Activated T-cell treated with anti-CD3 and anti-CD28 coated beads, Interleukin-2, amount 50 U/mL, for 4 hours (primary cell): ENCODE data around the gene SLC5A4. TPM values are rescaled to one million over a fixed set of nuclear protein-coding genes. Genes with fewer than 3 reads are reported as not detected.

Experiments
- ATAC-seq, 2 donors: fragments of 200-7000 bp; cut with Tn5 transposase; one replicate each; pipeline ENCODE4 v1.10.0; 2021
- DNase-seq: peaks from one replicate; pipeline ENCODE4 v3.0.0-alpha.2; 2020
- H3K27me3 Mint-ChIP-seq: one replicate; pipeline ENCODE4 v1.8.0; 2021; ENCODE audit warnings: low read depth, mixed read lengths
- H3K36me3 Mint-ChIP-seq: one replicate; pipeline ENCODE4 v1.8.0; 2022; ENCODE audit warnings: mixed read lengths; ENCODE audit not compliant: insufficient read depth
- H3K4me1 Mint-ChIP-seq: one replicate; pipeline ENCODE4 v1.8.0; 2021; ENCODE audit warnings: low read depth, mixed read lengths
- H3K4me3 Mint-ChIP-seq: one replicate; pipeline ENCODE4 v1.8.0; 2021; ENCODE audit warnings: mild to moderate bottlenecking, moderate library complexity, mixed read lengths
- H3K9me3 Mint-ChIP-seq: one replicate; pipeline ENCODE4 v1.8.0; 2021; ENCODE audit warnings: mixed read lengths
- total RNA-seq, 3 donors: library from RNA; stranded (reverse); gene quantifications; one replicate each; pipeline ENCODE4 v1.2.1, GENCODE V29; 2021

The SLC5A4 gene
- total RNA-seq, 3 donors from 2014 or later = not detected

DNA sequence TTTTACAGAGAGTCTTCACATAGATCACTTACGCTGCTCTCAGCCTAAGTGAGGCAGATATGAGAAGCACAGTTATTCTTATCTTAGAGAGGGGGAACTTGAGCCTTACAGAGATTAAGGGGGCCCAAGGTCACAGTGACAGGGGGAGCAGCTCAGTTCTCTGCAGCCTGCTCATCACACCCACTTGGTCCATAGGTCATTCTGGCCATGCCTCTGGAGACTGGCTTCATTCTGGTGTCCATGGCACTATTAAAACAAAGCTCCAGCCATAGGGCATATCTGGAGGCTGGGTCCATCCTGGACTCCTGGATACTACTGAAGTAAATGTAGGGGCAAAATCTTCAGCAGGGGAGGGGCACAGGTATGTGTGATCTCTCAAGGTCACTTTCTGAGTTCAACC is 5.9 kb downstream of the SLC5A4 start:
- DNase-seq = no peak
- no peak overlapping the region for H3K4me3 Mint-ChIP-seq
- ATAC-seq = no peak
- no peaks in the 10 kb centered on the region for H3K9me3 Mint-ChIP-seq
- H3K36me3 Mint-ChIP-seq = no peaks in the 10 kb centered on the region
- H3K27me3 Mint-ChIP-seq = peaks cover 21% of the 10 kb centered on the region
- H3K4me1 Mint-ChIP-seq = no peaks in the 10 kb centered on the region

DNA sequence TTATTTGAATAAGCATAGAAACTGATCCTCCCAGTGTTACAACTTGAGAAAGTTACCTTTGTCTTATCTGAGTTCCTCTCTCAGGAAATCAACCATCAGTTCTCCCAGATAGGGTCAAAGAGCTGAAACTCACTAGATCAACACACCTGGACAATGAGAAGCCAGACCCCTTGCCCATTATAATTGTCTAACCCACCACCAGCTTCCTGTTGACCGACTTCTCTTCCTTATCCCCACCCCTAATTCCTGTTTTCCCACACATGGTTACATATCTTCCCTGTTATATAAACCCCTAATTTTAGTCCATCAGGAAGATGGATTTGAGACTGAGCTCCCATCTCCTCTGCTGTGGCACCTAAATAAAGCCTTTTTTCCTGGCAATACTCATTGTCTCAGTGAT is 6.9 kb downstream of the SLC5A4 start:
- DNase-seq (no peak), ATAC-seq (no peak)
- H3K36me3 Mint-ChIP-seq = no peaks in the 10 kb centered on the region
- H3K4me3 Mint-ChIP-seq = no peak overlapping the region
- peaks cover 18% of the 10 kb centered on the region for H3K27me3 Mint-ChIP-seq
- no peaks in the 10 kb centered on the region for H3K9me3 Mint-ChIP-seq
- no peaks in the 10 kb centered on the region for H3K4me1 Mint-ChIP-seq

DNA sequence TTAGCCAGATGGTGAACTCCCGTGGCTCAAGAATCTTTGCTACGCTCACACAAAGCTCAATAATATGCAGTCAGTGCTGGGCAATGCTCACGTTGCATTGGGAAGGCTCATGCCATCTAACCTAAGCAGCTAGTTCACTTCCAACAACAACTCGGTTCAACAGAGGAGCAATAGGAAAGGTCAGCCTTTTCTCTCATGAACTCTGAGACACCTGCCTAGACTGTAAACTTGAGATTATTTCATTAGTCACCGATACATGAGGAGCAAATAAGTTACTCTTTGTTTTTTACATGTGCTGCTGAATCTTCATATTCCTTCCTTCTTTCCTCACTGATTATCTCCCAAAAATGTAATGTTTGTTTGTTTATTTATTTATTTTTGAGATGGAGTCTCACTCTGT is 9.0 kb downstream of the SLC5A4 start:
- Mint-ChIP-seq H3K36me3 (no peaks in the 10 kb centered on the region), H3K27me3 (peaks cover 15% of the 10 kb centered on the region), H3K9me3 (no peaks in the 10 kb centered on the region), H3K4me3 (no peak overlapping the region), H3K4me1 (no peaks in the 10 kb centered on the region)
- DNase-seq (no peak), ATAC-seq (no peak)

DNA sequence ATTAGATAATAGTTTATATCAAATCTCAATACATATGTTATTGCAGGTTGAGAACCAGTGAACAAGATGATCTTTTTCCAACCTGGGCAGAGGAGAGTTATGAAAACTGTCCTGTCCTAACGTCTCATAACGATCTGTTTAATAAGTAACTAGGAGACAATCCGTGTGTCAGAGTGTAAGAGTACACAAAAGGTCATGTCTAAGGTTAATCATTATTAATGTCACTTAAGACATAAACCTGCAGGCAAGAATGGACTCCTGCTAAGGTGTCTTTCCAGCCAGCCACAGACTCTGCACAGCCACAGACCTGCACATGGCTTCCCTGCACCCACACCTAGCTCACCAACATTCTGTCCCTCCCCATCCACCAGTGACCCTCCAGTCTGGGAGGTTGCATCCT is 10.1 kb downstream of the SLC5A4 start:
- no peaks in the 10 kb centered on the region for H3K9me3 Mint-ChIP-seq
- peaks cover 14% of the 10 kb centered on the region for H3K27me3 Mint-ChIP-seq
- H3K4me1 Mint-ChIP-seq = no peaks in the 10 kb centered on the region
- no peak for DNase-seq
- no peak for ATAC-seq
- H3K4me3 Mint-ChIP-seq = no peak overlapping the region
- no peaks in the 10 kb centered on the region for H3K36me3 Mint-ChIP-seq

DNA sequence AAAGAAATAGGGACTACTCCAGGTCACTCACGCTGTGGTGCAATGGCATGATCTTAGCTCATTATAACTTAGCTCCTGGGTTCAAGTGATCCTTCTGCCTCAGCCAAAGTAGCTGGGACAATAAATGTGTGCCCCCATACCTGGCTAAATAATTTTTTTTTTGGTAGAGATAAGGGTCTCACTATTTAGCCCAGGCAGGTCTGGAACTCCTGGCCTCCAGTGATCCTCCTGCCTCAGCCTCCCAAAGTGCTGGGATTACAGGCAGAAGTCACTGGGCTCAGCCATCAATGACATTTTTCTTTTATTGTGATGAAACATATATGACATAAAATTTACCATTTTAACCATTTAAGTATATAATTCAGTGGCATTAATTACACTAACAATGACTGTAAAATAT is 10.6 kb downstream of the SLC5A4 start:
- Mint-ChIP-seq H3K9me3 (no peaks in the 10 kb centered on the region), H3K4me3 (no peak overlapping the region), H3K27me3 (peaks cover 15% of the 10 kb centered on the region), H3K4me1 (no peaks in the 10 kb centered on the region), H3K36me3 (no peaks in the 10 kb centered on the region)
- DNase-seq (no peak), ATAC-seq (no peak)

DNA sequence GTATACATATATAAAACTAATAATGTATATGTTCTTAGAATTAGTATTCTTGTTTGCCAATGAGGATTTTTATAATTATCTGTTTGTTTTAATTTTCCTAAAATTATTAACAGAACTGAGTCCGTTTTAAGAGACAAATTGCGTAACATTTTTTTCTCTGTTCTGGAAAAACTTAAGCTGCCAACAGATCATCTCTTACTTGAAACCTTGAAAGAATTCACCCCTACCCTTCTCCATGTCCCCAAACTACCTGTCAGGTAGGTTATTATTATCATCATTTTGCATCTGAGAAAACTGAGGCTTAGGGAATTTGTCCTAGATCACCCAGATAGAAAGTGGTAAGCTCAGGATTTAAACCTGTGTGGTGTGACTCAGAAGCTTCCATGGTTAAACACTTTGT is 14.7 kb downstream of the SLC5A4 start:
- peaks cover 10% of the 10 kb centered on the region for H3K27me3 Mint-ChIP-seq
- H3K36me3 Mint-ChIP-seq = no peaks in the 10 kb centered on the region
- no peaks in the 10 kb centered on the region for H3K4me1 Mint-ChIP-seq
- no peak overlapping the region for H3K4me3 Mint-ChIP-seq
- ATAC-seq (no peak), DNase-seq (no peak)
- no peaks in the 10 kb centered on the region for H3K9me3 Mint-ChIP-seq

DNA sequence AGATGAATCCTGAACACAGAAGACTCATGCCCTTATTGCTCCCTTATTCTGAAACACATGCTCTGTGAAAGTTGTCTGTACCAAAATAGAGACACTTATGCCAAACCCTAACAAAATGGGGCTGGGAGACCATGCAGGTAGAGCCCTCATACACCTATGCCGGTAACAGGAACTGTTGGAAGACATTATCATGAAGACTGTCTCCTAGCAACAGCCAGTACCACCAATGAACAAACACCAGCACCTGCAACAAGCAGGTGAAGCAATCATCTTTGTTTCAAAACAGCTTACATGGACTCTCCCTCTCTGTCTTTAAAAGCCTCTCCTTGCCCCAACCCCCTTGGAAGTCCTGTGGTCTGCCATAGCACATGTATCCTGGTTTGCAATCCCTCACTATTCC is 17.2 kb downstream of the SLC5A4 start:
- H3K4me3 Mint-ChIP-seq = no peak overlapping the region
- DNase-seq (no peak), ATAC-seq (no peak)
- no peaks in the 10 kb centered on the region for H3K36me3 Mint-ChIP-seq
- no peaks in the 10 kb centered on the region for H3K4me1 Mint-ChIP-seq
- H3K9me3 Mint-ChIP-seq = no peaks in the 10 kb centered on the region
- peaks cover 30% of the 10 kb centered on the region for H3K27me3 Mint-ChIP-seq

DNA sequence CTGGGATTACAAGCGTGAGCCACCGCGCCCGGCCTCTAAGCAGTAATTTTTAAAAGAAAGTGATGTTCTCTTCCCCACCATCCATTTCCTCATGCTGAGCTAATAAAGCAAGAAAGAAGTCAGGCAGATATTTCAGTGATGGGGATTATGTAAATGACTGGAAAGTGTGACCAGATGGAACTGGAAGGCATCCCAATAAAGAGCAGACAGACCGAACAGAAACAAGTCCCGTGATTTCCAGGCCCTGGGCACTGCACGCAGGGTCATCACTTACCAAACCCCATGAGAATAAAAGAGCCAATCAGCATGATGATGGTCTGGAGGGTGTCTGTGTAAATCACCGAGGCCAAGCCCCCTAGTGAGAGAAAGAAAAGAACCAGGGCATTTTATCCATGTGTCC is 18.2 kb downstream of the SLC5A4 start:
- Mint-ChIP-seq H3K27me3 (peaks cover 30% of the 10 kb centered on the region), H3K36me3 (no peaks in the 10 kb centered on the region), H3K4me3 (no peak overlapping the region), H3K9me3 (no peaks in the 10 kb centered on the region), H3K4me1 (no peaks in the 10 kb centered on the region)
- no peak for ATAC-seq
- DNase-seq = no peak

DNA sequence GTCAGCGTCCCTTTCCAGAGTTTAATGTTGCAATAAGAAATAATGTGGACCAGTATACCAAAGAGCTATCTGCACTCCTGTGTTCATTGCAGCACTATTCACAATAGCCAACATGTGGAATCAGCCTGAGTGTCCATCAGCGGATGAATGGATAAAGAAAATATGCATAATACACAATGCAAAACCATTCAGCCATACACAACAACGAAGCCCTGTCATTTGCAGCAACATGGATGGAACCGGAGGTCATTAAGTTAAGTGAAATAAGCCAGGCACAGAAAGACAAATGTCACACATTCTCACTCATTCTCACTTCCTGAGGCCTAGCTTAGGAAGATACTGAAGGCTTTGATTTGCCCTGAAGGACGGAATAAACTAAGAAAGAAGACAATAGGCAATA is 22.1 kb downstream of the SLC5A4 start:
- H3K9me3 Mint-ChIP-seq = no peaks in the 10 kb centered on the region
- no peak overlapping the region for H3K4me3 Mint-ChIP-seq
- ATAC-seq (no peak), DNase-seq (no peak)
- H3K4me1 Mint-ChIP-seq = no peaks in the 10 kb centered on the region
- H3K27me3 Mint-ChIP-seq = peaks cover 31% of the 10 kb centered on the region
- H3K36me3 Mint-ChIP-seq = no peaks in the 10 kb centered on the region

DNA sequence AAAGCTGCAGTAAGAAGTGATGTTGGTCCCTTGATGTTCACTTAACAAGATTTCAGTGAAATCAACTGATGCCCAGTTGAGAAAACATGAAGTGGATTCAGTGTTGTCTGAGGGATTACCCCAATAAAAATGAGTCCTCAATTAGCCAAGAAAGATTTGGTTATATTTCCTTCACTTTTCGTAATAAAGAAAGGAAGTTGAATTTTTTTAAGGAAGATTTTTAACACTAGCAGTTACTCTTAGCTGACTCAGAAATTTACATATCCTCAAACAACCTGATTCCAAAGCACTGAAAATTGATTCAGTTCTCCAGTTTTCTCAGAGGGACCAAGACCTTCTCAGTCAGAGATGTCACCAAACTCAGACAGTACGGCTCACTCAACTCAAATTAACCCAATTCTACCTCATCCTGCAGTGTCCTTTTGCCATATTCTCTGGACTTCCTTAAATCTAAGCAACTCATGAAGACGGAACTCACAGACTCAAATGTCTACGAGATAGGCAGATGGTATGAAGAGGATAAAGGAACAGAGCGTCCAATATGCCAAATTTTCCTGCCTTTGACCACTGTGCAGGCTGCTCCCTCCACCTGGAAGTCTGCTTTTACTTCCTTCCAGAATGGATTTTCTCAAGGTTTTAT is 22.8 kb downstream of the SLC5A4 start:
- no peaks in the 10 kb centered on the region for H3K9me3 Mint-ChIP-seq
- no peaks in the 10 kb centered on the region for H3K36me3 Mint-ChIP-seq
- H3K4me3 Mint-ChIP-seq = no peak overlapping the region
- H3K27me3 Mint-ChIP-seq = peaks cover 30% of the 10 kb centered on the region
- H3K4me1 Mint-ChIP-seq = no peaks in the 10 kb centered on the region
- DNase-seq (no peak), ATAC-seq (no peak)

DNA sequence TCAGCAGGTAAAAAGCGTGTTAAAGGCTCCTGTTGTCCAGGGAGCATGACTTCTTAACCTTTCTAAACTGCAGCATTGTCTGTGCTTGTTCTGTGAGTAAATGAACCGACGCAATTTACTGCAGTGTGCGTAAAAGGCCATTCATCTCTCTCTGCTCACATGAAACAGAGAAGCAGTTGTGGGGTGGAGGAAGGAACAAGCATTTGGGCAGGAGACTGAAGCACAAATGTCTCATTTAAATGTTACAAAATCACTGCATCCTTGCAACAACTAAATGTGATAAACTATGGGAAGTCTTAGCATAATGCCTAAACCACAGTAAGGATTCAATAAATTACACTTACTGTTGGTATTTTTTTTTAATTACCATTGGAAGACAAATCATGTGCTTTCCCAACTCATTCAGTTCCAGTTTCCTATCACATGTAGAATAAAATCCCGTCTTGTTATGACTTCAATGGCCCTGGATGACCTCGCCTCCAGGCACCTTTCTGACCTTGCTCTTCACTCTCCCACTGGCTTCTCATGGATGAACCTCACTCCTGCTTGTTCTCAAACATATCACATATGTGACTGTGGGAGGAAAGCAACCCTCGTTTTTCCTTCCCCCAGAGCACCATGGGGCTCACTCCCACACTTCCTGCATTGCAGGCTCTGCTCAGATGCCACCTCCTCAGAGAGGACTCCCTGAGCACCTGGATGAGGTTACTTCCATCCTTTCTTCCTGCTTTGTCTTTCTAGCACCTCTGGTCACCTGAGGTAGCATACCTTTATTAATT is 28.6 kb downstream of the SLC5A4 start:
- Mint-ChIP-seq H3K4me3 (no peak overlapping the region), H3K36me3 (no peaks in the 10 kb centered on the region), H3K9me3 (no peaks in the 10 kb centered on the region), H3K27me3 (peaks cover 18% of the 10 kb centered on the region), H3K4me1 (no peaks in the 10 kb centered on the region)
- no peak for DNase-seq
- ATAC-seq = no peak

DNA sequence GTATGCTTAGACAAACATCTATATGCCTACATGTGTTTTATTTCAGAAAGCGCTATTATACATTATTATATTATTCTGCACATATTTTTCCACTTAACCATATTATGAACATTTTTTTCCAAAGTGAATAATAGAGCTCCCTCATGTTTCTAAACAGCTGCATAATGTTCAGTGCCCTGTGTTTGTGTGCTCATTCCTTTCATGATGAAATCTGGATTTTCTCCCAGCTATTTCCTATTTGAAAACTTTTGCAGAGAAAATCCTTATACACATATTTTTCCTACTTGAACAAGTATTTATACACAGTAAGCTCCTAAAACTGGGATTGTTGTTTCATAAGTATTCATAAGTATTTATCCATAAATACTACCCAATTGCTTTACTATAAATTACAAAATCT is 32.2 kb downstream of the SLC5A4 start:
- Mint-ChIP-seq H3K9me3 (no peaks in the 10 kb centered on the region), H3K36me3 (no peaks in the 10 kb centered on the region), H3K4me3 (no peak overlapping the region), H3K4me1 (no peaks in the 10 kb centered on the region), H3K27me3 (peaks cover 9% of the 10 kb centered on the region)
- ATAC-seq (no peak), DNase-seq (no peak)

DNA sequence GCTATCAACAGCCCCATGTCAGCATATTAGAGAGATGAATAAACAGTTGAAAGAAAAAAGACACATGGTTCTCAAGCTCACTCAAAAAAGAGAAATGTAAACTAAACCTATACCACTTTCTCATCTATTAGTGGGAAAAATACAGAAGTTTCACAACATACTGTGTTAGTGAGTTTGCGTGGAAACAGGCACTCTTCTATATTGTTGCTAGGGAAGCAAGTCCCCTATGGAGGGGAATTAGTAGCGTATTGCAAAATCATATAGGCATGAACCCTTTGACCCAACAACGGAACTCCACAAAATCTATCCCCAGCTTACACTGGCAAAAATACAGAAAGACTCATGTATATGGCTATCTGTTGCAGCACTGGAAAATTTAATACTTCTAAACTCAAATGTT is 36.1 kb downstream of the SLC5A4 start:
- H3K36me3 Mint-ChIP-seq = no peaks in the 10 kb centered on the region
- no peak overlapping the region for H3K4me3 Mint-ChIP-seq
- no peaks in the 10 kb centered on the region for H3K9me3 Mint-ChIP-seq
- DNase-seq = no peak
- ATAC-seq = no peak
- no peaks in the 10 kb centered on the region for H3K4me1 Mint-ChIP-seq
- H3K27me3 Mint-ChIP-seq = peaks cover 9% of the 10 kb centered on the region

DNA sequence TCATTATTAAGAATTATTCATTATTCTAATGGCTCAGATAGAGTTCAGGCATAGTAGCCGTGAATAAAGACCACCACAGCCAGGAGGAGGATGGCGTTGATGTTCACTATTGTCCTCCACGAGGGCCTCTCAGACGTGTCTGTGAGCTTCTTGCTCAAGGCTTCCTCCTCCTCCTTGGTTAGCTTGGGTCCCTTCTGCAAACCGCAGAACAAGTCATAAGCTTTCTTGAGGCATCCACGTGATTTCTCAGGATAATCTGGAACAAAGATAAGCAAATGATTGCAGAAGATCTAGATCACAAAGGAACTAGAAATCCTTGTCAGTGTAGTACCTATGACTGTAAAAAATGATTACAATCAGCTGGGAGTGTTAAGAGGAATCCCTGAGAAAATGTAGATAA is 36.7 kb downstream of the SLC5A4 start:
- no peaks in the 10 kb centered on the region for H3K9me3 Mint-ChIP-seq
- DNase-seq (no peak), ATAC-seq (no peak)
- peaks cover 6% of the 10 kb centered on the region for H3K27me3 Mint-ChIP-seq
- no peak overlapping the region for H3K4me3 Mint-ChIP-seq
- no peaks in the 10 kb centered on the region for H3K36me3 Mint-ChIP-seq
- no peaks in the 10 kb centered on the region for H3K4me1 Mint-ChIP-seq

DNA sequence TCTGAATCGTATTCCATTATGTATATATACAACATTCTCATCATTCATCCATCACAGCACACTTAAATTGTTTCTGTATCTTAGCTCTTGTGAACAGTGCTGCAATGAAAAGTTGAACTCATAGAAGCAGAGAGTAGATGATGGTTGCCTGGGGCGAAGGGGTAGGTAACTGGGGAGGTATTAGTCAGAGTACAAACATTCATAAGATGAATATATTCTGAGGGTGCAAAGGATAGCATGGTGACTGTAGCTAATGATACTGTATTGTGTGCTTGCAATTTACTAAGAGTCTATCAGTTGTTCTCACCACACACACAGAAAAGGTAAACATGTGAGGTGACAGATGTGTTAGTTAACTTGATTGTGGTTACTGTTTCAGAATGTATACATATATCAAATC is 37.7 kb downstream of the SLC5A4 start:
- H3K27me3 Mint-ChIP-seq = peaks cover 5% of the 10 kb centered on the region
- ATAC-seq = no peak
- H3K4me3 Mint-ChIP-seq = no peak overlapping the region
- no peaks in the 10 kb centered on the region for H3K4me1 Mint-ChIP-seq
- H3K9me3 Mint-ChIP-seq = no peaks in the 10 kb centered on the region
- H3K36me3 Mint-ChIP-seq = no peaks in the 10 kb centered on the region
- DNase-seq = no peak
